T-helper 22 cell (primary cell): ENCODE data around the gene U2AF1L4.

ENCODE experiments used
- DNase-seq: peaks from one replicate; pipeline ENCODE4 v3.0.0-alpha.2; 2020; ENCODE audit warnings: low read depth

Gene U2AF1L4

DNA sequence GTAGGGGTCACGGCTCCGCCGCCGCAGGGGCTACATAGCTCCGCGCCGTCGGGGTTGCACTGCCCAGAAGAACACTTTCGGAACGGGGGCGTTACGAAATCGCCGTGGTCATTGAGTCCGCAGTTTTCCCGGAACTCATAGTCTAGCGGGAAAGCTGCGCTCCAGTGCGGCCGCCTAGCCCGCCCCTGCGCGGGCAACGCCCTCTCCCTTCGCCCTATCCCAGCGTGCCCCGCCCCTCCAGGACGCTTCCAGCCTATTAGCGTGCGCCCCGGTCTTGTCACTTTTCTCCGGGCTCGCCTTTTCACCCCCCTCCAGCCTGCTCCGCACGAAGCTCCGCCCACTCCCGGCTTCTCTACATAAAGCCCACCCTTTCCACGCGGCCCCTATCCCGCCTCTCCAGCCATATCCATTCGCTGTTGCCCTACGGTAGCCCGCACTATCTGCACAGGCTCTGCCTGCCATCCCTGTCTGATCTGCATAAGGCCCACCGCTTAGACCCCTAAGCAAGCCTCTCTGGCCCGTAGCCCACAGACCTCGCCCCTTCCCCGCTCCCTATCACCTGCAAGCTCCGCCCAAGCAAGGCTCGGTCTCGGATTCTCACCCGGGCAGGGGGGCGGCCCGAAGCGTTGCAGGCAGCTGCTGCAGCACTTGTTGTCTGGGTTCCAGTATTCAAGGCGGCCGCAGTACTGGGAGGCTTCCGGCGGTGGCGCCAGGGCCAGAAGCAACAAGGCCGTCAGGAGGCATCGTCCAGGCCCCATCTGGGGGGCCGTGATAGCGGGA is 4.6 kb downstream of the U2AF1L4 start:
- peak; percentile 93 for DNase-seq

- DNase-seq, result no peak
These were observed 5.2 kb downstream of the U2AF1L4 start for GRCh38 chr19:35740108-35740422.

DNA sequence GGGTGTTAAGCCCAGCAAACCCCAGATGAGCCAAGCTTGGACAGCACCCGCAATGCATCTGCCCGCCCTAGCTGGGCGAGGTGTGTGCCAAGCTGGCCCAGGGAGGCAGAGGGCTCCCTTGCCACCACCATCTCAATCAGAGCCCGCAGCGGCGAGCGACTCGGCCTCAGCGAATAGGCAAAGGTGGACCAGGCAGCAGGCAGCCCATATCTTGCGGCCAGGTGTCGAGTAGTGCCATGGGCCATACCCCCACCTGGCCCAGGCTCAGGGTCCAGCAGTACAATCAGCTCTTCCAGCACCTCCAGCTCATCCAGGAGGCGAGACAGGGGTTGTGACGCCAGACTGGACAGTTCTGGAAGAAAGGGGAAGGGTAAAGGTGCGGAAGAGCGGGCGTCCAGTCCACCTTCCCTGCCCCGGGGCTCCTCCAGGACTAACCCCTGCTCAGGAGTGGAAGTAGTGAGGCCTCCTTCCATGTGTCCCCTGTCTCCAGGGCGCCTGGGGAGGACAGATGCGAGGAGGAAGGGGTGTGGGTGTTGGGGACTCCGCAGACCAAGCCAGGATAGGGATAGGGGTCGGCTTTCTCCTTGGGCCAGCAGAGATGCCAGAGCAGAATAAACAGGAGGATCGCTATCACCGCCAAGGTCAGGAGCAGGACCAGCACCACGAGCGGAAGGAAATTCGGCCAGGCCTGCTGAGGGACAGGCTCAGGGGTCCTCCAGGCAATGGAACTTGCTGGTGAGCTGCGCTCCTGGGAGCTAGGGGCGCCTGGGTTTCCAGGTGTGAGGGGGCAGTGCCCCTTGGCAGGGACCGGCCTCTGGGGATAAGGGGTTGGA is 5.7 kb downstream of the U2AF1L4 start:
- DNase-seq, result no peak

DNA sequence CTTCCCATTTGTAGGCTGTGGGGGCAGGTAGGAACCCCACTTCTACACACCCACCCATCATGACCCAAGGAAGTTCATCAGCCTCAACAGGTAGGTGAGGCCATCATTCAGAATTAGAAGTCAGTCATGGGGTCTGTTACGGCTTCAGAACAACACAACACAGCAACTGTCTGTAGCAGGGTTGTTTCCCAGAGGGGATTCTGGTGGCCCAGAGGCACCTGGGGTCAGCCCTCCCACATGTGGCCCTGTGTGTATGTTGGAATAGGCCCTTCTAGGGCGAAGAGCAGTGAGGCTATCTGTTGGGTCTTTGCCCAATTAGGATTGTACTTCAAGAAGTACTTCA is 6.4 kb downstream of the U2AF1L4 start:
- DNase-seq, result no peak

GRCh38 chr19:35738021-35738886 is 7.0 kb downstream of the U2AF1L4 start:
- DNase-seq, result no peak

DNA sequence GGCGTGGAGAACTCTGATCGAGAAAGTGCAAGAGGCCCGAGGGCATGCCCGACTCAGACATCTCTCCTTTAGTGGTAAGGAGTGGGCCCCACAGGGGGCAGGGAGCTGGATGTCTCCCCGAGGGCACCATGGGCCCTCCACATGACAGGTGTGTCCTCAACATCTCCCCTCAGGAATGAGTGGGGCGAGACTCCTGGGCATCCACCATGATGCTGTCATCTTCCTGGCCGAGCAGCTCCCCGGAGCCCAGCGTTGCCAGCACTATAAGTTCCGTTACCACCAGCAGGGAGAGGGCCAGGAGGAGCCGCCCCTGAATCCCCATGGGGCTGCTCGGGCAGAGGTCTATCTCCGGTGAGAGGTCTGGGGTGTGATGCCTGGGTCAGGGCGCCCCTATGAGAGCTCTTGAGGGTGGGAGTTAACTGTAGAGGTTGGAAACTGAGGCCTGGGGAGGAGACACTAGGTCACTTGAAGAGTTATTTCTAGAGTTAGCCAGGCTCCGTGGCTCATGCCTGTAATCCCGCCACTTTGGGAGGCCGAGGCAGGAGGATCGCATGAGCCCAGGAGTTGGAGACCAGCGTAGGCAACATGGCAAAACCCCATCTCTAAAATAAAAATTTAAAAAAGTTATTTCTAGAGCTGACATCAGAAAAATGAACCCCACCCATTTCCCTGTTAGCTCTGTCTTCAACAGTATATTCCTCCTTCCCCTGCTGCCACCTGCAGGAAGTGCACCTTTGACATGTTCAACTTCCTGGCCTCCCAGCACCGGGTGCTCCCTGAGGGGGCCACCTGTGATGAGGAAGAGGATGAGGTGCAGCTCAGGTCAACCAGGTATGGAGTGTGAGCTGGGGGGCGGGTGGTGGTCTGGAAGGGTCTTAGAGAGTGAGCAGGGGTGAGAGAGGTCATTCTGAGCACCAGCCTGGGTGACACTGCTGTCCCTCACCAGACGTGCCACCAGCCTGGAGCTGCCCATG is 8.0 kb downstream of the U2AF1L4 start:
- no peak for DNase-seq

- no peak for DNase-seq
These were observed 10.3 kb downstream of the U2AF1L4 start for GRCh38 chr19:35734889-35735288.

DNA sequence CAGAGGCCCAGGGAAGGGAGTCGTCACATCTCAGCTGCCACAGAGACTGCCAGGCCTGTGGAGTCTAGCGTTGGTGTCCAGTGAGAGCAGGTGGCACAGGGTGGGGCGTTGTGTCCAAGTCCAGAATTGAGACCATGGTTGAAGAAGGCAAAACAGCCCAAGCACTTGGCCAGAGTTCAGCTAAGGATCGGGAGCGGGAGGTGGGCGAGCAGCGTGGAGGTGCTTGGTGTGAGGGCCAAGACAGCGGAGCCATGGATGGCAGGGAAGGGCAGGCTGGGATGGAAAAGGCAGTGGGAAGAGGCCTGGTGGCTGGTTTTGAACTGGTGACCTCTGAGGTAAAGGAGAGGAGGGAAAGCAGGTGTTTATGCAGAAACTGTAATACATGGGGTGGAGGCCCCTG is 10.9 kb downstream of the U2AF1L4 start:
- DNase-seq, result no peak

DNA sequence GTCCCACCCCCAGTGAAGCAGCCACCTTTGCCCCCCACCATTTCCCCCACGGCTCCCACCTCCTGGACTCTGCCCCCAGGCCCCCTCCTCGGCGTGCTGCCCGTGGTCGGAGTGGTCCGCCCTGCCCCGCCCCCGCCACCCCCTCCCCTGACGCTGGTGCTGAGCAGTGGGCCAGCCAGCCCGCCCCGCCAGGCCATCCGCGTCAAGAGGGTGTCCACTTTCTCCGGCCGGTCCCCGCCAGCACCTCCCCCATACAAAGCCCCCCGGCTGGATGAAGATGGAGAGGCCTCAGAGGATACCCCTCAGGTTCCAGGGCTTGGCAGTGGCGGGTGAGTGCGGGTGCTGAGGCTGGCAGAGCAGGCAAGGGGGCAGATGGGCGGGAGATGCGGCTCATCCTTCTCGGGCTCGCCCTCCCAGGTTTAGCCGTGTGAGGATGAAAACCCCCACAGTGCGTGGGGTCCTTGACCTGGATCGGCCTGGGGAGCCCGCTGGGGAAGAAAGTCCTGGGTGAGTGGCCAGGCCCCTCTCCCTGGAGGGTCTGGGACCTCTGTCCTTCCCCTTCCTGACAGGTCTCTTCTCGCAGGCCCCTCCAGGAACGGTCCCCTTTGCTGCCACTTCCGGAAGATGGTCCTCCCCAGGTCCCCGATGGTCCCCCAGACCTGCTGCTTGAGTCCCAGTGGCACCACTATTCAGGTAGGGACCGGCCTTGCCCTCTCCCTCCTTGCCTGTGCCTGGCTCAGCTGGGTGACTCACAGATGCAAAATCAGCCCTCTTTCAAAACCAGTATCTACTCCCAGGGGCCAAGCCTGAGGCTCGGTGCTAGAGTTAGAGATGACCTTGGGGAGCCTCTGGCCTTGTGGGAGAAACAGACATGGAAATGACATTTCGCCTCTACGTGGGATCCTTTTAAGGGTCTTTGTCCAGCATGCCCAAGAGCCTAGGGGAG is 11.8 kb downstream of the U2AF1L4 start:
- no peak for DNase-seq

DNA sequence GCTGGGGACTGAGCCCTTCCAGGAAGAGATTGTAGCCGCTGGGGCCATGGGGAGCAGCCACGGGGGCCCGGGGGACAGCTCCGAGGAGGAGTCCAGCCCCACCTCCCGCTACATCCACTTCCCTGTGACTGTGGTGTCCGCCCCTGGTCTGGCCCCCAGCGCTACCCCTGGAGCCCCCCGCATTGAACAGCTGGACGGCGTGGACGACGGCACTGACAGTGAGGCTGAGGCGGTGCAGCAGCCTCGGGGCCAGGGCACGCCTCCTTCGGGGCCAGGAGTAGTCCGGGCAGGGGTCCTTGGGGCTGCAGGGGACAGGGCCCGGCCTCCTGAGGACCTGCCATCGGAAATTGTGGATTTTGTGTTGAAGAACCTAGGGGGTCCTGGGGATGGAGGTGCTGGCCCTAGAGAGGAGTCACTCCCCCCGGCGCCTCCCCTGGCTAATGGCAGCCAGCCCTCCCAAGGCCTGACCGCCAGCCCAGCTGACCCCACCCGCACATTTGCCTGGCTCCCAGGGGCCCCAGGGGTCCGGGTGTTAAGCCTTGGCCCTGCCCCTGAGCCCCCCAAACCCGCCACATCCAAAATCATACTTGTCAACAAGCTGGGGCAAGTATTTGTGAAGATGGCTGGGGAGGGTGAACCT is 12.6 kb downstream of the U2AF1L4 start:
- no peak for DNase-seq

- DNase-seq, result no peak
These were observed 13.3 kb downstream of the U2AF1L4 start for GRCh38 chr19:35731779-35732405.

GRCh38 chr19:35731353-35731752 is 13.9 kb downstream of the U2AF1L4 start:
- DNase-seq, result no peak

DNA sequence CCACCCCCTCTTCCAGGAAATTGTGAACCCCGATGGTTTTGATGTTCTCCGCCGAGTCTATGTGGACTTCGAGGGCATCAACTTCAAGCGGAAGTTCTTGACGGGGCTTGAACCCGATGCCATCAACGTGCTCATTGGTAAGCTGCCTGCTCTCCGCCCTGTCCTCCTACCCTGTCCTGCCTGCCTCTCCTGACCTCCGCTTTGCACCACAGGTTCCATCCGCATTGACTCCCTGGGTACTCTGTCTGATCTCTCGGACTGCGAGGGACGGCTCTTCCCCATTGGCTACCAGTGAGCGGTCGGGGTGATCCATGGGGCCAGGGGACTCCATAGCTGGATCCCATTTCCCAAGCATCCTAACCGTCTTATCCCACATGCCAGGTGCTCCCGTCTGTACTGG is 14.9 kb downstream of the U2AF1L4 start:
- DNase-seq, result no peak

GRCh38 chr19:35729763-35730162 is 15.5 kb downstream of the U2AF1L4 start:
- DNase-seq, result no peak

DNA sequence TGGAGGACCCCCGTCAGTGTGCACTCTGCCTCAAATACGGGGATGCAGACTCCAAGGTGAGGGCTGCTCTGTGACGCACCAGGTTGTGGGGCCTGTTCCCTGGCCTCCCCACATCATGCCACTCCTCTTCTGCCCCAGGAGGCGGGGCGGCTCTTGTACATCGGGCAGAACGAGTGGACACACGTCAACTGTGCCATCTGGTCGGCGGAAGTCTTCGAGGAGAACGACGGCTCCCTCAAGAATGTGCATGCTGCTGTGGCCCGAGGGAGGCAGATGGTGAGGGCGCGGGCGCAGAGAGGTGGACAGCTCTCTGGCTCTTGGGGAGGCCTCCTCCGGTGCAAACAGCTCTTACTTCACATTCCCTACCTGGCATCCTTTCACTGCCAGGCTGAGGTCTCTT is 16.2 kb downstream of the U2AF1L4 start:
- DNase-seq, result no peak

DNA sequence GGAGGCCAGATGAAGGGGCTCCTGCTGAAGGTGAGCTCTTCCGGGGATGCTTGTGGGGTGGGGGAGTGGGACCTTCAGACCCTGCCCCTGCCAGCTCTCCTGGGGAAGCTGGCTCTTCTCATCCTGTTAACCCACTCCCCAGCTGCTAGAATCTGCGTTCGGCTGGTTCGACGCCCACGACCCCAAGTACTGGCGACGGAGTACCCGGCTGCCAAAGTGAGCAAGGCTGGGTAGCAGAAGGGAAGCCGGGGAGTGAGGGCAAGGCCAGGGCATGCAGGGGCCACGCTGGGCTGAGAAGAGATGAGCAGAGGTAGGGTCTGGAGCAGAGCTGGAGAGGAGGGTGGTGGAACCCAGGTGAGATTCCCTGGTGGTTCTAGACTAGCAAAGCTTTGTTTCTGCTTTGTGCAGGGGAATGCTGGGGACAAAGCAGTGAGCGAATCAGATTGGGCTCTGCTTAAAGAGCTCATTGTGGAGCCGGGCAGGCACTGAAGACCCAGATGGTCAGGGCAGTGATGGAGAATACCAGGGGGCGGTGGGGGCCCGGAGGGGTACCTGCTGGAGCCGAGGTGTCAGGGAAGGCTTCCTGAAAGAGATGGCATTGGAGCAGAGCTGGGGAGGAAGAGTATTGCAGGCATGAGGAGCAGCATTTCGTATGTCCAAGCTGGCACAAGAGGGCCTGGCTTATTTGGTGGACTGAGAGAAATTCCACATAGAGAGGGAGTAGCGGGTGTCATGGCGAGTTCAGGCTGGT is 17.1 kb downstream of the U2AF1L4 start:
- DNase-seq, result no peak

DNA sequence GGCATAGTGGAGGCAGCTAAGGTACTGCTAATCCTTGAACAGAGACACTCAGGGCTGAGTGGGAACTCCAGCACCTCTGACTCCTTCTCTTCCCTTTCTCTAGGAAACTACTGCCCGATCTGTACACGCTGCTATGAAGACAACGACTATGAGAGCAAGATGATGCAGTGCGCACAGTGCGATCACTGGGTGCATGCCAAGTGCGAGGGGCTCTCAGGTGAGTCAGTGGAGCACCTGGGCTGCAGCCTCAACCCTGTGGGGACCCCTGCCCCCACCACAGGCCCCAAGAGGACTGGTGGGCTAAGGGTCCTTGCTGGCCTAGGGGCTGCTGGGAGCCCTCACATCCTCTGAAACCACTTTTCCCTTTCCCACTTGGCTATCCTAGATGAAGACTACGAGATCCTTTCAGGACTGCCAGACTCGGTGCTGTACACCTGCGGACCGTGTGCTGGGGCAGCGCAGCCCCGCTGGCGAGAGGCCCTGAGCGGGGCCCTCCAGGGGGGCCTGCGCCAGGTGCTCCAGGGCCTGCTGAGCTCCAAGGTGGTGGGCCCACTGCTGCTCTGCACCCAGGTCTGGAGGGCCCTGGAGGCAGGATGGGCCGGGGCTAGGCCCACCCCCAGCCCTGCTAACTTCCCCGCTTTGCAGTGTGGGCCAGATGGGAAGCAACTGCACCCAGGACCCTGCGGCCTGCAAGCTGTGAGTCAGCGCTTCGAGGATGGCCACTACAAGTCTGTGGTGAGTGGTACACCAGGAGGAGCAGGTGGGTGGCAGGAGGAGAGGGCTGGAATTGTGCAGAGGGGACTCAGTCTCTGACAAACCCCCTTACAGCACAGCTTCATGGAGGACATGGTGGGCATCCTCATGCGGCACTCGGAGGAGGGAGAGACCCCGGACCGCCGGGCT is 17.9 kb downstream of the U2AF1L4 start:
- no peak for DNase-seq
